ENCODE measurements around the gene COLQ.

DNA sequence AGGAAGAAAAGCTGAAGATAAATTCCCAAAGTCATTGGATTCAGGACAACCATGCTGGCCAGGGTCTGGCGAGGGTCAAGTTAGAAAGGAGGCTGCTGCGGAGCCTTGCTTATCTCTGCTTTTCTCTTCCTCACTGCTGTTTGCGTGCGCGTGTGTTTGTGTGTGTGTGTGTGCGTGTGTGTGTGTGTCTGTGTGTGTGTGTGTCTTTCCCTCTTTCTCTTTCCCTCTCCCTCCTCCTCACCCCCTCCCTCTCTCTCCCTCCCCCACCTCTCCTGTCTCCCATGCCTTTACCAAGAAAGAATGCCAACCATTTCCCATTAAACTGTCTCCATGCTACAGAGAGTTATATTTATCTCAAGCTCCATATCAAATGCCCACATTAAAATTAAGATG lies at the start of gene COLQ:
- TF ChIP-seq CTCF (IDR thresholded peaks at IDR 0.05) = no peak
- TF ChIP-seq POLR2A (IDR thresholded peaks at IDR 0.05) = no peak
